WTC11 (cell line): ENCODE measurements around the gene PXT1. TPM values are rescaled to one million over a fixed set of nuclear protein-coding genes. Genes with fewer than 3 reads are reported as not detected.

Experiments used
- CBFB ChIP-seq: sonication (generic); formaldehyde crosslinking; IDR thresholded peaks from 2 replicates; pipeline ENCODE4 v1.8.1; 2022; ENCODE audit warnings: mild to moderate bottlenecking, low read depth, missing genetic modification reagents
- CREM ChIP-seq: sonication (generic); formaldehyde crosslinking; IDR thresholded peaks from 2 replicates; pipeline ENCODE4 v1.8.1; 2022; ENCODE audit warnings: mild to moderate bottlenecking, missing genetic modification reagents, moderate library complexity
- E2F4 ChIP-seq: sonication (generic); formaldehyde crosslinking; IDR thresholded peaks from 2 replicates; pipeline ENCODE4 v1.8.1; 2022; ENCODE audit warnings: low read depth, mild to moderate bottlenecking, moderate library complexity, missing genetic modification reagents, borderline replicate concordance
- ERG ChIP-seq: fragments of 250-450 bp; sonication (Bioruptor Pico); IDR thresholded peaks from 2 replicates; pipeline ENCODE4 v1.8.0; 2021; ENCODE audit warnings: mild to moderate bottlenecking
- ESRRA ChIP-seq: sonication (generic); formaldehyde crosslinking; IDR thresholded peaks from 2 replicates; pipeline ENCODE4 v1.8.1; 2022; ENCODE audit warnings: mild to moderate bottlenecking, missing genetic modification reagents, borderline replicate concordance
- FOXK1 ChIP-seq: sonication (generic); formaldehyde crosslinking; IDR thresholded peaks from 2 replicates; pipeline ENCODE4 v1.8.0; 2022; ENCODE audit warnings: mild to moderate bottlenecking, moderate library complexity, missing genetic modification reagents
- FOXP1 ChIP-seq: sonication (generic); formaldehyde crosslinking; IDR thresholded peaks from 2 replicates; pipeline ENCODE4 v1.8.0; 2022; ENCODE audit warnings: missing genetic modification reagents, mild to moderate bottlenecking, moderate library complexity, borderline replicate concordance
- HMGXB4 ChIP-seq: sonication (generic); formaldehyde crosslinking; IDR thresholded peaks from 2 replicates; pipeline ENCODE4 v1.8.1; 2023; ENCODE audit warnings: mild to moderate bottlenecking, moderate library complexity, missing genetic modification reagents
- IRF2 ChIP-seq: sonication (generic); formaldehyde crosslinking; IDR thresholded peaks from 2 replicates; pipeline ENCODE4 v1.8.0; 2022; ENCODE audit warnings: low read depth, missing genetic modification reagents, borderline replicate concordance
- JUN ChIP-seq: sonication (generic); formaldehyde crosslinking; IDR thresholded peaks from 2 replicates; pipeline ENCODE4 v1.8.0; 2023; ENCODE audit warnings: mild to moderate bottlenecking, missing genetic modification reagents
- KAT7 ChIP-seq: sonication (generic); formaldehyde crosslinking; IDR thresholded peaks from 2 replicates; pipeline ENCODE4 v1.8.1; 2023; ENCODE audit warnings: missing genetic modification reagents, mild to moderate bottlenecking, borderline replicate concordance
- MAX ChIP-seq: sonication (generic); formaldehyde crosslinking; IDR thresholded peaks from 2 replicates; pipeline ENCODE4 v1.8.0; 2022; ENCODE audit warnings: mild to moderate bottlenecking, missing genetic modification reagents
- MXD4 ChIP-seq: fragments of 250-450 bp; sonication (Bioruptor Pico); IDR thresholded peaks from 2 replicates; pipeline ENCODE4 v1.8.0; 2021; ENCODE audit warnings: mild to moderate bottlenecking, moderate library complexity, borderline replicate concordance
- MYBL2 ChIP-seq: sonication (generic); formaldehyde crosslinking; IDR thresholded peaks from 2 replicates; pipeline ENCODE4 v1.8.1; 2023; ENCODE audit warnings: mild to moderate bottlenecking, moderate library complexity, missing genetic modification reagents
- NR2C2 ChIP-seq: sonication (generic); formaldehyde crosslinking; IDR thresholded peaks from 2 replicates; pipeline ENCODE4 v1.8.0; 2022; ENCODE audit warnings: mild to moderate bottlenecking, missing genetic modification reagents
- PRRX2 ChIP-seq: fragments of 250-450 bp; sonication (Bioruptor Pico); IDR thresholded peaks from 2 replicates; pipeline ENCODE4 v1.8.0; 2021; ENCODE audit warnings: mild to moderate bottlenecking
- RORB ChIP-seq: fragments of 250-450 bp; sonication (Bioruptor Pico); IDR thresholded peaks from 2 replicates; pipeline ENCODE4 v1.9.0; 2021; ENCODE audit warnings: mild to moderate bottlenecking
- TEAD1 ChIP-seq: sonication (generic); formaldehyde crosslinking; IDR thresholded peaks from 2 replicates; pipeline ENCODE4 v1.8.0; 2022; ENCODE audit warnings: mild to moderate bottlenecking, missing genetic modification reagents
- ZBTB21 ChIP-seq: sonication (generic); formaldehyde crosslinking; IDR thresholded peaks from 2 replicates; pipeline ENCODE4 v1.8.1; 2023; ENCODE audit warnings: mild to moderate bottlenecking, missing genetic modification reagents, borderline replicate concordance
- ZNF263 ChIP-seq: sonication (generic); formaldehyde crosslinking; IDR thresholded peaks from 2 replicates; pipeline ENCODE4 v1.8.1; 2022; ENCODE audit warnings: low read depth, mild to moderate bottlenecking, moderate library complexity, missing genetic modification reagents
- ZNF317 ChIP-seq: sonication (generic); formaldehyde crosslinking; IDR thresholded peaks from 2 replicates; pipeline ENCODE4 v1.8.1; 2023; ENCODE audit warnings: low read depth, mild to moderate bottlenecking, moderate library complexity, missing genetic modification reagents, borderline replicate concordance
- ZNF396 ChIP-seq: fragments of 250-450 bp; sonication (Bioruptor Pico); IDR thresholded peaks from 2 replicates; pipeline ENCODE4 v1.8.0; 2021; ENCODE audit warnings: mild to moderate bottlenecking, moderate library complexity, borderline replicate concordance
- ZNF512 ChIP-seq: sonication (generic); formaldehyde crosslinking; IDR thresholded peaks from 2 replicates; pipeline ENCODE4 v1.8.1; 2022; ENCODE audit warnings: missing genetic modification reagents, borderline replicate concordance
- total RNA-seq: library from RNA; stranded (reverse); gene quantifications from 3 replicates; pipeline ENCODE4 v1.2.3, GENCODE V29; 2021
- TF ChIP-seq, protein P1 (sequence below): fragments of 250-450 bp; sonication (Bioruptor Pico); IDR thresholded peaks from 2 replicates; pipeline ENCODE4 v1.9.0; 2021; ENCODE audit warnings: mild to moderate bottlenecking, borderline replicate concordance
- TF ChIP-seq, protein P2 (sequence below): fragments of 250-450 bp; sonication (Bioruptor Pico); IDR thresholded peaks from 2 replicates; pipeline ENCODE4 v1.9.0; 2021; ENCODE audit warnings: moderate library complexity, mild to moderate bottlenecking, inconsistent platforms, borderline replicate concordance
- TF ChIP-seq, protein P3 (sequence below): fragments of 250-450 bp; sonication (Bioruptor Pico); IDR thresholded peaks from 2 replicates; pipeline ENCODE4 v2.1.2; 2022; ENCODE audit warnings: mild to moderate bottlenecking, moderate library complexity

PXT1 gene
- total RNA-seq, 1 experiment from 2014 or later, result 0.15 TPM

DNA sequence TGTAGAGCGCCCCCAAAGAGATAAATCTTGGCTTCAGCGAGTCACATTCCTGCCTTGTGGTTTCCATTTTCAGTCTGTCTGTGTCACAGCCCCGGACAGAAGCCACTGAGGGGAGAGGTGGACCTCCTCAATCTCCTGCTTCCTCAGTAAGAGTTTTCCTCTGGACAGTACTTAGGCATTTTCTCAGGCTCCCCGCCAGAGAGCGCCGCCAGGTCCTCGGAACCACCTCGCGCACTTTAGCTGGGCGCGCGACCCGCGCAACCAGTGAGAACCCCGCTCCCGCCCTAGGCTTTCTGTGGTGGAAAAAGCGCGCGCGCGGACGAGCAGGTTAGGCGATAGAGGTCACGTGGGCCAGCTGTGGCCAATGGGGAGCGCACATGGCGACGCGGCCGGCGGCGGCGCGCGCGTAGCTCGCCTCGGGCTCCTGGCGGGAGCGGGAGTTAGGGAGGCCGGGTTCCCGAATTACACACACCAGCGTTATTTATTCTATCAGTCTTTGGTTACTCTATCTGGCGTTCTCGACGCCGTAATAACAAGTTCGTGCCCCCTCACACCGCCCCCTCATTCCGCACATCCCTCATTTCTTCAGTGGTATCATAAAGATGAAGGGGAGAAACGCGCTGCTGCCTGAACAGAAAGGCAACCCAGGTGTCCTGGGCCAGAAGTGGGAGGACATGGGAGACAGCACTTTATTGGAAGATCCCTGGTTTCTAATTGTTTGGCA, 19.4 kb downstream of the PXT1 start (continued):
- TF ChIP-seq, protein P1, sequence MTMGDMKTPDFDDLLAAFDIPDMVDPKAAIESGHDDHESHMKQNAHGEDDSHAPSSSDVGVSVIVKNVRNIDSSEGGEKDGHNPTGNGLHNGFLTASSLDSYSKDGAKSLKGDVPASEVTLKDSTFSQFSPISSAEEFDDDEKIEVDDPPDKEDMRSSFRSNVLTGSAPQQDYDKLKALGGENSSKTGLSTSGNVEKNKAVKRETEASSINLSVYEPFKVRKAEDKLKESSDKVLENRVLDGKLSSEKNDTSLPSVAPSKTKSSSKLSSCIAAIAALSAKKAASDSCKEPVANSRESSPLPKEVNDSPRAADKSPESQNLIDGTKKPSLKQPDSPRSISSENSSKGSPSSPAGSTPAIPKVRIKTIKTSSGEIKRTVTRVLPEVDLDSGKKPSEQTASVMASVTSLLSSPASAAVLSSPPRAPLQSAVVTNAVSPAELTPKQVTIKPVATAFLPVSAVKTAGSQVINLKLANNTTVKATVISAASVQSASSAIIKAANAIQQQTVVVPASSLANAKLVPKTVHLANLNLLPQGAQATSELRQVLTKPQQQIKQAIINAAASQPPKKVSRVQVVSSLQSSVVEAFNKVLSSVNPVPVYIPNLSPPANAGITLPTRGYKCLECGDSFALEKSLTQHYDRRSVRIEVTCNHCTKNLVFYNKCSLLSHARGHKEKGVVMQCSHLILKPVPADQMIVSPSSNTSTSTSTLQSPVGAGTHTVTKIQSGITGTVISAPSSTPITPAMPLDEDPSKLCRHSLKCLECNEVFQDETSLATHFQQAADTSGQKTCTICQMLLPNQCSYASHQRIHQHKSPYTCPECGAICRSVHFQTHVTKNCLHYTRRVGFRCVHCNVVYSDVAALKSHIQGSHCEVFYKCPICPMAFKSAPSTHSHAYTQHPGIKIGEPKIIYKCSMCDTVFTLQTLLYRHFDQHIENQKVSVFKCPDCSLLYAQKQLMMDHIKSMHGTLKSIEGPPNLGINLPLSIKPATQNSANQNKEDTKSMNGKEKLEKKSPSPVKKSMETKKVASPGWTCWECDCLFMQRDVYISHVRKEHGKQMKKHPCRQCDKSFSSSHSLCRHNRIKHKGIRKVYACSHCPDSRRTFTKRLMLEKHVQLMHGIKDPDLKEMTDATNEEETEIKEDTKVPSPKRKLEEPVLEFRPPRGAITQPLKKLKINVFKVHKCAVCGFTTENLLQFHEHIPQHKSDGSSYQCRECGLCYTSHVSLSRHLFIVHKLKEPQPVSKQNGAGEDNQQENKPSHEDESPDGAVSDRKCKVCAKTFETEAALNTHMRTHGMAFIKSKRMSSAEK (CRISPR knock-in tag), result no peak
- TF ChIP-seq MAX (peak; percentile 94), MXD4 (CRISPR knock-in tag) (no peak), FOXP1 (CRISPR knock-in tag) (peak; percentile 65; the same call in 1 of the 2 replicates), MYBL2 (peak; percentile 40; the same call in 1 of the 2 replicates), RORB (CRISPR knock-in tag) (no peak), CREM (CRISPR knock-in tag) (peak; percentile 49; the same call in 1 of the 2 replicates), KAT7 (no peak), JUN (CRISPR knock-in tag) (no peak), PRRX2 (CRISPR knock-in tag) (no peak), FOXK1 (CRISPR knock-in tag) (peak; percentile 22; the same call in 1 of the 2 replicates), ERG (CRISPR knock-in tag) (no peak), ZNF396 (CRISPR knock-in tag) (no peak), NR2C2 (CRISPR knock-in tag) (no peak), TEAD1 (CRISPR knock-in tag) (0 out of 2 replicates have a peak, but pooled peaks have one; percentile 48), E2F4 (CRISPR knock-in tag) (peak; percentile 60; the same call in 1 of the 2 replicates), IRF2 (CRISPR knock-in tag) (no peak), HMGXB4 (no peak), ZBTB21 (CRISPR knock-in tag) (no peak), CBFB (CRISPR knock-in tag) (no peak), ESRRA (no peak), ZNF317 (CRISPR knock-in tag) (no peak), ZNF512 (no peak), ZNF263 (CRISPR knock-in tag) (no peak)
- TF ChIP-seq, protein P2, sequence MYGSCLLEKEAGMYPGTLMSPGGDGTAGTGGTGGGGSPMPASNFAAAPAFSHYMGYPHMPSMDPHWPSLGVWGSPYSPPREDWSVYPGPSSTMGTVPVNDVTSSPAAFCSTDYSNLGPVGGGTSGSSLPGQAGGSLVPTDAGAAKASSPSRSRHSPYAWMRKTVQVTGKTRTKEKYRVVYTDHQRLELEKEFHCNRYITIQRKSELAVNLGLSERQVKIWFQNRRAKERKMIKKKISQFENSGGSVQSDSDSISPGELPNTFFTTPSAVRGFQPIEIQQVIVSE (CRISPR knock-in tag), result no peak
- TF ChIP-seq, protein P3, sequence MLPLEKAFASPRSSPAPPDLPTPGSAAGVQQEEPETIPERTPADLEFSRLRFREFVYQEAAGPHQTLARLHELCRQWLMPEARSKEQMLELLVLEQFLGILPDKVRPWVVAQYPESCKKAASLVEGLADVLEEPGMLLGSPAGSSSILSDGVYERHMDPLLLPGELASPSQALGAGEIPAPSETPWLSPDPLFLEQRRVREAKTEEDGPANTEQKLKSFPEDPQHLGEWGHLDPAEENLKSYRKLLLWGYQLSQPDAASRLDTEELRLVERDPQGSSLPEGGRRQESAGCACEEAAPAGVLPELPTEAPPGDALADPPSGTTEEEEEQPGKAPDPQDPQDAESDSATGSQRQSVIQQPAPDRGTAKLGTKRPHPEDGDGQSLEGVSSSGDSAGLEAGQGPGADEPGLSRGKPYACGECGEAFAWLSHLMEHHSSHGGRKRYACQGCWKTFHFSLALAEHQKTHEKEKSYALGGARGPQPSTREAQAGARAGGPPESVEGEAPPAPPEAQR (CRISPR knock-in tag), result no peak
